ENCODE results near the gene SAP30L. TPM values are rescaled to one million over a fixed set of nuclear protein-coding genes. Genes with fewer than 3 reads are reported as not detected.

SAP30L gene
- total and polyA plus RNA-seq, 7 experiments from 2014 or later, result 18.1 to 45.7 (median 34.7) TPM

DNA sequence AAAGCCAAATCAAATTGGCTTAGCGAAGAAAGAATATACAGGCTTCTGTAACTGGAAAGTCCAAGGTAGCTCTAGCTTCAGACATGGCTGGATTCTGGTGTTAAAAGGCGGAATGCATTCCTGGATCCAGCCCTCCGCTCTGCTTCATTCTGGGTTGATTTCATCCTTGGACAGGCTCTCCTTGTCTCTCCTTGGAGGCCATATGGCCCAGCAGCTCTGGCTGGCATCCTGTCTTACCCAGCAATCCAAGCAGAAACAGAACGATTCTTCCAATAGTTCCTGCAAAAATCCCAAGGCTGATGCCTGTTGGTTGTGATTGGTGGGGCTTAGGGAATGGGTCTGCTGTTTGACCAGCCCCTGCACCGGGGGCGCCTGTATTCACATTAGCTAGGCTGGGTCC is 37.0 kb upstream of the SAP30L start:
- Mint-ChIP-seq H3K4me3 (no peak overlapping the region), H3K27me3 (no peaks in the 10 kb centered on the region), H3K4me1 (peaks cover 6 to 15% (median 10%) of the 10 kb centered on the region in 7 donors), H3K27ac (no peak overlapping the region), H3K36me3 (peaks cover 0 to 29% (median 7%) of the 10 kb centered on the region in 5 donors), H3K9me3 (no peaks in the 10 kb centered on the region)
- ChIA-PET CTCF (interaction anchor here (2.0 kb wide), 1 partner anchor 336 kb away, joined by 10 read pairs; no protein-coding TSS in a partner anchor), POLR2A (interaction anchor here (0.6 kb wide), 1 partner anchor 223 kb away, joined by 3 read pairs; no protein-coding TSS in a partner anchor)
- H3K4me3 ChIP-seq (ENCODE audit: low read length), result no peak overlapping the region
- H3K9me3 ChIP-seq (ENCODE audit: control insufficient read depth in 2 of 3, low read length in 3 of 3), result no peaks in the 10 kb centered on the region
- DNase-seq (no peak), ATAC-seq (no peak)
- intact Hi-C loops (cut with micrococcal nuclease), result loop anchor here in 1 of 2 donors (5.0 kb wide), 1 partner anchor 38 kb away; the partner anchor contains the start of gene SAP30L
- H3K27me3 ChIP-seq (ENCODE audit: control insufficient read depth in 2 of 2, insufficient read depth in 2 of 2, low read length in 2 of 2), result no peaks in the 10 kb centered on the region
- peaks cover 0 to 10% (median 0%) of the 10 kb centered on the region in 3 experiments for H3K36me3 ChIP-seq (ENCODE audit: control insufficient read depth in 2 of 3, insufficient read depth in 3 of 3, low read length in 3 of 3)
- H3K4me1 ChIP-seq (ENCODE audit: control insufficient read depth in 2 of 2, insufficient read depth in 2 of 2, low read length in 2 of 2), result peaks cover 4 to 8% of the 10 kb centered on the region in 2 donors
- no peak overlapping the region for H3K27ac ChIP-seq (ENCODE audit: low read depth, low read length)

DNA sequence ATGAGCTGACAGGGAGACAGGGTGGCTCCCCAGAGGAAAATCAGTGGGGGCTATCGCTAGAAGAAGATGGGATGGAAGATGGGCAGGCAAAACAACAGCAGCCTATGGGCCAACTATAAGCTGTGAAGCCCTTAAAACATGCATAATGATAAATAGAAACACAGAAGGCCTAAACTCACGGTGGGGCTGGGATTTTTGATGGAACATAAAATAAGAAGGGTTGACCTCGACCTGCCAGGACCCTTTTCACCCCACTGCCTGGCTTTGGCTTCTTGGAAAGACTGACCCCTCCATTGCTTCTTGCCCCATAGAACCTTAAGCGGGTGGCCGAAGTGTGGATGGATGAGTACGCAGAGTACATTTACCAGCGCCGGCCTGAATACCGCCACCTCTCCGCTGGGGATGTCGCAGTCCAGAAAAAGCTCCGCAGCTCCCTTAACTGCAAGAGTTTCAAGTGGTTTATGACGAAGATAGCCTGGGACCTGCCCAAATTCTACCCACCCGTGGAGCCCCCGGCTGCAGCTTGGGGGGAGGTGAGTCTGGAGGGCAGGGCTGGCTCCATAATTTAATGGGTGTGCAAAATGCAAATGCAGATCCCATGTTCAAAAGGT is 36.5 kb upstream of the SAP30L start:
- H3K27me3 ChIP-seq (ENCODE audit: control insufficient read depth in 2 of 2, insufficient read depth in 2 of 2, low read length in 2 of 2), result no peaks in the 10 kb centered on the region
- H3K4me1 ChIP-seq (ENCODE audit: control insufficient read depth in 2 of 2, insufficient read depth in 2 of 2, low read length in 2 of 2), result peaks cover 4 to 8% of the 10 kb centered on the region in 2 donors
- no peaks in the 10 kb centered on the region for H3K9me3 ChIP-seq (ENCODE audit: control insufficient read depth in 2 of 3, low read length in 3 of 3)
- Mint-ChIP-seq H3K27ac (peak overlapping the region in 1 of 9 donors; percentile 41), H3K36me3 (peaks cover 0 to 32% (median 10%) of the 10 kb centered on the region in 5 donors), H3K27me3 (no peaks in the 10 kb centered on the region), H3K4me3 (no peak overlapping the region), H3K9me3 (no peaks in the 10 kb centered on the region), H3K4me1 (peaks cover 6 to 14% (median 8%) of the 10 kb centered on the region in 7 donors)
- H3K4me3 ChIP-seq (ENCODE audit: low read length), result no peak overlapping the region
- H3K36me3 ChIP-seq (ENCODE audit: control insufficient read depth in 2 of 3, insufficient read depth in 3 of 3, low read length in 3 of 3), result peaks cover 0 to 10% (median 0%) of the 10 kb centered on the region in 3 experiments
- POLR2A ChIA-PET, result interaction anchor here (0.6 kb wide), 1 partner anchor 223 kb away, joined by 3 read pairs; no protein-coding TSS in a partner anchor
- ATAC-seq, result no peak
- no peak overlapping the region for H3K27ac ChIP-seq (ENCODE audit: low read depth, low read length)
- CTCF ChIA-PET, result interaction anchor here (2.0 kb wide), 1 partner anchor 337 kb away, joined by 10 read pairs; no protein-coding TSS in a partner anchor
- intact Hi-C loops (cut with micrococcal nuclease), result loop anchor here in 1 of 2 donors (5.0 kb wide), 1 partner anchor 38 kb away; the partner anchor contains the start of gene SAP30L
- DNase-seq, result peak in 1 of 9 donors; percentile 13

DNA sequence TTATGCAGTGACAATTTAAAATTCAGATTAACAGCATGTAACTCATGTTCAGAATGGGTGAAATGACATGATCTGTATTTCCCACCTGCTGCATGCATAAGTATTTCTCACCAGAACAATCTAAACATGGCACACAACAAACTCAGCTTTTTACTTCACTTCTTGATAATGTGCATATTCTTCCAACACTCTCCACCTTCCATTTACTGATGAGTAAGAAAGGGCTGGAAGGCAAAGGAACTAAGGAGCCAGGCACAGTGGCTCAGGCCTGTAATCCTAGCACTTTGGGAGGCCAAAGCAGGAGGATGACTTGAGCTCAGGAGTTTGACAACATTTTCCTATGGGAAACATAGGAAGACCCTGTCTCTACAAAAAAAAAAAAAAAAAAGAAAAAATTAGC is 35.8 kb upstream of the SAP30L start:
- peaks cover 0 to 35% (median 10%) of the 10 kb centered on the region in 5 donors for H3K36me3 Mint-ChIP-seq
- H3K27me3 ChIP-seq (ENCODE audit: control insufficient read depth in 2 of 2, insufficient read depth in 2 of 2, low read length in 2 of 2), result no peaks in the 10 kb centered on the region
- CTCF ChIA-PET, result no interaction called here
- POLR2A ChIA-PET, result no interaction called here
- no peak overlapping the region for H3K4me3 ChIP-seq (ENCODE audit: low read length)
- no peaks in the 10 kb centered on the region for H3K27me3 Mint-ChIP-seq
- ATAC-seq (no peak), DNase-seq (no peak)
- intact Hi-C loops (cut with micrococcal nuclease), result no loop called here
- no peaks in the 10 kb centered on the region for H3K9me3 ChIP-seq (ENCODE audit: control insufficient read depth in 2 of 3, low read length in 3 of 3)
- peaks cover 4 to 5% of the 10 kb centered on the region in 2 donors for H3K4me1 ChIP-seq (ENCODE audit: control insufficient read depth in 2 of 2, insufficient read depth in 2 of 2, low read length in 2 of 2)
- H3K36me3 ChIP-seq (ENCODE audit: control insufficient read depth in 2 of 3, insufficient read depth in 3 of 3, low read length in 3 of 3), result peaks cover 0 to 10% (median 0%) of the 10 kb centered on the region in 3 experiments
- H3K27ac Mint-ChIP-seq, result no peak overlapping the region
- H3K4me3 Mint-ChIP-seq, result no peak overlapping the region
- H3K4me1 Mint-ChIP-seq, result peaks cover 4 to 9% (median 6%) of the 10 kb centered on the region in 7 donors
- no peaks in the 10 kb centered on the region for H3K9me3 Mint-ChIP-seq
- H3K27ac ChIP-seq (ENCODE audit: low read depth, low read length), result no peak overlapping the region

DNA sequence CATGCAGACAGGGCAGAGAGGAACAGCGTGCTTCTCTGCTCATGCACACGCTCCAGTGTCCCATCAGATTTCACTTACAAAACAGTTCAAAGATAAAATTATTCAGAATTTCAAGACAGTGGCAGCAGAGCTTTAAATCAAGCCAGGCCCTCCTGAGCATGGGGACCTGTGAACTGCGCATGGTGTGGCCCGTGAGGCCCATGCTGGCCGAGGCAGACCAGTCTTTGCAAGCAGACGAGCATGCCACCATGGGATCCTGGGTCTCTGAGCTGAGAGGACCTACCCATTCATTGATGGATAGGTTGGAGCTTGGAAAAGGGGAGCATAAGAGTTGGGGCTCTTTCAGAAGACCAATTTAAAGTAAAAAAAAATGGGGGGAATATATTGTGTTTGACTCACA is 35.0 kb upstream of the SAP30L start:
- DNase-seq (no peak), ATAC-seq (no peak)
- Mint-ChIP-seq H3K9me3 (no peaks in the 10 kb centered on the region), H3K4me3 (no peak overlapping the region), H3K27me3 (no peaks in the 10 kb centered on the region), H3K4me1 (peaks cover 0 to 6% (median 0%) of the 10 kb centered on the region in 7 donors), H3K36me3 (peaks cover 0 to 35% (median 10%) of the 10 kb centered on the region in 5 donors), H3K27ac (no peak overlapping the region)
- no peak overlapping the region for H3K4me3 ChIP-seq (ENCODE audit: low read length)
- no peak overlapping the region for H3K27ac ChIP-seq (ENCODE audit: low read depth, low read length)
- no peaks in the 10 kb centered on the region for H3K4me1 ChIP-seq (ENCODE audit: control insufficient read depth in 2 of 2, insufficient read depth in 2 of 2, low read length in 2 of 2)
- intact Hi-C loops (cut with micrococcal nuclease), result no loop called here
- H3K9me3 ChIP-seq (ENCODE audit: control insufficient read depth in 2 of 3, low read length in 3 of 3), result no peaks in the 10 kb centered on the region
- H3K36me3 ChIP-seq (ENCODE audit: control insufficient read depth in 2 of 3, insufficient read depth in 3 of 3, low read length in 3 of 3), result peaks cover 0 to 10% (median 0%) of the 10 kb centered on the region in 3 experiments
- ChIA-PET CTCF (no interaction called here), POLR2A (no interaction called here)
- no peaks in the 10 kb centered on the region for H3K27me3 ChIP-seq (ENCODE audit: control insufficient read depth in 2 of 2, insufficient read depth in 2 of 2, low read length in 2 of 2)

DNA sequence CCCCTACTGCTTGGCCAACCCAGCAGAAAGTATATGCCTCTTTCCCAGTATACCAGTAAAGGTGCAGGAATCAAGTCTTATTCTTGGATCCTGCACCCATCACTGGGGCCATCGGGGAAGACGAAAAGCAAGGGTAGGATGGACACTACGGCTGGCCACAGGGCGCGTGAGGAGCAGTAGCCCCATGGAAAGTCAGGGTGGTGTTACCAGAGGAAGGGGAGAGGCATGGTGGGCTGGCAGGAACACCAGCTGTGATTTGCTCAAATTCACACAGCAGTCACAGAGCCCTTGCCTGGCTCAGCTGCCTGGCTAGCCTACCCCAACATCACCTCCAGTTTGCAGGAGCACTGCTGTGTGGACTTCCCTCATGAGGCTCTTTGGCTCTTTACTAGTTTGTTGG is 34.5 kb upstream of the SAP30L start:
- DNase-seq (no peak), ATAC-seq (no peak)
- H3K27me3 ChIP-seq (ENCODE audit: control insufficient read depth in 2 of 2, insufficient read depth in 2 of 2, low read length in 2 of 2), result no peaks in the 10 kb centered on the region
- H3K27me3 Mint-ChIP-seq, result no peaks in the 10 kb centered on the region
- peaks cover 0 to 35% (median 10%) of the 10 kb centered on the region in 5 donors for H3K36me3 Mint-ChIP-seq
- peak overlapping the region in 2 of 9 donors; percentile 6 to 65 for H3K27ac Mint-ChIP-seq
- intact Hi-C loops (cut with micrococcal nuclease), result no loop called here
- H3K9me3 ChIP-seq (ENCODE audit: control insufficient read depth in 2 of 3, low read length in 3 of 3), result no peaks in the 10 kb centered on the region
- H3K36me3 ChIP-seq (ENCODE audit: control insufficient read depth in 2 of 3, insufficient read depth in 3 of 3, low read length in 3 of 3), result peaks cover 0 to 10% (median 0%) of the 10 kb centered on the region in 3 experiments
- H3K4me1 Mint-ChIP-seq, result peaks cover 0 to 6% (median 0%) of the 10 kb centered on the region in 7 donors
- H3K4me1 ChIP-seq (ENCODE audit: control insufficient read depth in 2 of 2, insufficient read depth in 2 of 2, low read length in 2 of 2), result no peaks in the 10 kb centered on the region
- H3K4me3 ChIP-seq (ENCODE audit: low read length), result no peak overlapping the region
- H3K4me3 Mint-ChIP-seq, result no peak overlapping the region
- ChIA-PET CTCF (no interaction called here), POLR2A (no interaction called here)
- no peaks in the 10 kb centered on the region for H3K9me3 Mint-ChIP-seq
- H3K27ac ChIP-seq (ENCODE audit: low read depth, low read length), result no peak overlapping the region

DNA sequence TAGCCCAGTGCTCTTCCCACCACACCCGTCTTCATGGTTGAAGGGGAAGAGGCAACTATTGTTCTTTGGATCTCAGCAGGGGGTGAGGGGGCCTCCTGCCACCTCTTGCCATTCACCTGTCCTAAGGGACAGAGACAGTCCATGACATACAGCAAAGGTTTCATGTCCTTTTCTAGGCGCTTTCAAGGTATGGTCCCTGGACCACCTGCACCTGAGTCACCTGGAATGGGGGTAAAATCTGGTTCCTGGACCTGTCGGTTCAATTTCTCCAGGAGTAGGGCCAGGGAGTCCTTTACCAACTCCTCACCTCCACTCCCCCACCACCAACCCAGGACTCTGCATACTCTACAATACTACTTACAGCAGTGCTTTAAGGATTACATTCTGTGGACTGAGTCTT is 33.5 kb upstream of the SAP30L start:
- no peak overlapping the region for H3K4me3 Mint-ChIP-seq
- peaks cover 0 to 10% (median 0%) of the 10 kb centered on the region in 3 experiments for H3K36me3 ChIP-seq (ENCODE audit: control insufficient read depth in 2 of 3, insufficient read depth in 3 of 3, low read length in 3 of 3)
- H3K27me3 ChIP-seq (ENCODE audit: control insufficient read depth in 2 of 2, insufficient read depth in 2 of 2, low read length in 2 of 2), result no peaks in the 10 kb centered on the region
- H3K36me3 Mint-ChIP-seq, result peaks cover 0 to 35% (median 13%) of the 10 kb centered on the region in 5 donors
- H3K27ac Mint-ChIP-seq, result no peak overlapping the region
- ATAC-seq (no peak), DNase-seq (no peak)
- no peak overlapping the region for H3K27ac ChIP-seq (ENCODE audit: low read depth, low read length)
- intact Hi-C loops (cut with micrococcal nuclease), result no loop called here
- peaks cover 0 to 6% (median 0%) of the 10 kb centered on the region in 7 donors for H3K4me1 Mint-ChIP-seq
- no peak overlapping the region for H3K4me3 ChIP-seq (ENCODE audit: low read length)
- ChIA-PET POLR2A (no interaction called here), CTCF (no interaction called here)
- H3K27me3 Mint-ChIP-seq, result no peaks in the 10 kb centered on the region
- H3K4me1 ChIP-seq (ENCODE audit: control insufficient read depth in 2 of 2, insufficient read depth in 2 of 2, low read length in 2 of 2), result no peaks in the 10 kb centered on the region
- no peaks in the 10 kb centered on the region for H3K9me3 ChIP-seq (ENCODE audit: control insufficient read depth in 2 of 3, low read length in 3 of 3)
- H3K9me3 Mint-ChIP-seq, result no peaks in the 10 kb centered on the region
